GM12878 (cell line): ENCODE results near the gene PAIP2. TPM values are rescaled to one million over a fixed set of nuclear protein-coding genes. Genes with fewer than 3 reads are reported as not detected.
A peak's percentile ranks its signal among the peaks of the same experiment; 100 is the strongest.

ENCODE experiments used
- CEBPZ ChIP-seq: fragments of 150-350 bp; IDR thresholded peaks from 2 replicates; pipeline ENCODE4 v1.6.1; 2016; ENCODE audit warnings: low read depth, low read length
- CHD1 ChIP-seq: IDR thresholded peaks from 2 replicates; pipeline ENCODE4 v1.6.1; 2012; ENCODE audit warnings: low read depth, low read length, improper control_type of control experiment
- CREB1 ChIP-seq: IDR thresholded peaks from 2 replicates; pipeline ENCODE4 v1.6.1; 2012; ENCODE audit warnings: low read depth, mild to moderate bottlenecking, inconsistent platforms
- CREM ChIP-seq: IDR thresholded peaks from 2 replicates; pipeline ENCODE4 v1.6.1; 2014; ENCODE audit warnings: antibody characterized with exemption, low read depth
- FOS ChIP-seq: IDR thresholded peaks from 3 replicates; pipeline ENCODE4 v1.6.1; 2011; ENCODE audit warnings: borderline replicate concordance; ENCODE audit not compliant: insufficient read length; ENCODE audit errors: extremely low read depth
- HDGF ChIP-seq: fragments of 450-650 bp; IDR thresholded peaks from 2 replicates; pipeline ENCODE4 v1.6.1; 2016; ENCODE audit warnings: antibody characterized with exemption
- MLLT1 ChIP-seq: fragments of 450-650 bp; IDR thresholded peaks from 2 replicates; pipeline ENCODE4 v1.6.1; 2016; ENCODE audit warnings: mild to moderate bottlenecking
- MTA3 ChIP-seq: IDR thresholded peaks from 2 replicates; pipeline ENCODE4 v1.6.1; 2012; ENCODE audit warnings: low read length, inconsistent platforms, borderline replicate concordance
- NR2C1 ChIP-seq: fragments of 450-650 bp; IDR thresholded peaks from 2 replicates; pipeline ENCODE4 v1.6.1; 2017; ENCODE audit warnings: antibody characterized with exemption, mild to moderate bottlenecking, moderate library complexity
- NR2F1 ChIP-seq: fragments of 450-650 bp; conservative IDR thresholded peaks from 2 replicates; pipeline ENCODE4 v1.6.1; 2017; ENCODE audit warnings: mild to moderate bottlenecking
- PAX5 ChIP-seq: IDR thresholded peaks from 2 replicates; pipeline ENCODE4 v1.6.1; 2011; ENCODE audit warnings: low read depth, low read length, borderline replicate concordance
- POU2F2 ChIP-seq: IDR thresholded peaks from 3 replicates; pipeline ENCODE4 v1.6.1; 2011; ENCODE audit warnings: low read depth, mild to moderate bottlenecking, low read length, borderline replicate concordance
- RELA ChIP-seq: fragments of 450-650 bp; IDR thresholded peaks from 2 replicates; pipeline ENCODE4 v1.8.0; 2014; ENCODE audit warnings: borderline replicate concordance; ENCODE audit not compliant: partially characterized antibody
- RFX5 ChIP-seq: IDR thresholded peaks from 2 replicates; pipeline ENCODE4 v1.6.1; 2011; ENCODE audit warnings: low read depth, low read length, improper control_type of control experiment
- RUNX3 ChIP-seq: IDR thresholded peaks from 2 replicates; pipeline ENCODE4 v1.6.1; 2012; ENCODE audit warnings: low read length, inconsistent platforms
- SIN3A ChIP-seq: IDR thresholded peaks from 2 replicates; pipeline ENCODE4 v1.6.1; 2012; ENCODE audit warnings: low read depth, low read length, improper control_type of control experiment
- SMAD1 ChIP-seq: fragments of 450-650 bp; IDR thresholded peaks from 2 replicates; pipeline ENCODE4 v1.6.1; 2018; ENCODE audit warnings: mild to moderate bottlenecking, low read depth; ENCODE audit not compliant: partially characterized antibody
- SMAD5 ChIP-seq: IDR thresholded peaks from 2 replicates; pipeline ENCODE4 v1.6.1; 2016; ENCODE audit warnings: antibody characterized with exemption, low read depth
- SP1 ChIP-seq: IDR thresholded peaks from one replicate; pipeline ENCODE4 v1.6.1; 2011; ENCODE audit warnings: low read depth, low read length
- YY1 ChIP-seq: IDR thresholded peaks from 2 replicates; pipeline ENCODE4 v1.6.1; 2011; ENCODE audit warnings: low read depth, mild to moderate bottlenecking, low read length
- ZBED1 ChIP-seq: IDR thresholded peaks from 2 replicates; pipeline ENCODE4 v1.6.1; 2016; ENCODE audit warnings: borderline replicate concordance
- ZNF274 ChIP-seq: IDR thresholded peaks from one replicate; pipeline ENCODE4 v1.8.0; 2011; ENCODE audit not compliant: insufficient read length, insufficient read depth
- polyA plus RNA-seq, 11 experiments: library from polyadenylated mRNA; depleted of rRNA in 4 of 11; unstranded in 6 of 11; stranded (reverse) in 5 of 11; fragments of >200 nt; fragmentation: Nextera tagmentation in 4 of 11; fragmentation: Illumina TruSeq in 1 of 11; extraction: Ambion mirVana in 4 of 11; extraction: Trizol in 1 of 11; gene quantifications; 1 replicate in 1 of 11; 2 replicates in 10 of 11; pipeline versions ENCODE4 v1.2.1 to v1.2.3, GENCODE V29; 2011 to 2016; ENCODE audit warnings: inconsistent platforms in 2 of 11, missing spikeins in 2 of 11, low read depth in 1 of 11
- total RNA-seq, 4 experiments: library from RNA; depleted of rRNA in 3 of 4; stranded (reverse); fragments of >200 nt in 3 of 4; fragmentation: Illumina TruSeq in 1 of 4; extraction: Trizol in 1 of 4; gene quantifications; 2 replicates each; pipeline versions ENCODE4 v1.2.1 to v1.2.3, GENCODE V29; 2013 to 2021
- TF ChIP-seq, protein P1 (sequence below): fragments of 450-650 bp; IDR thresholded peaks from 2 replicates; pipeline ENCODE4 v1.6.1; 2017; ENCODE audit warnings: mild to moderate bottlenecking
- TF ChIP-seq, protein P2 (sequence below), 3 experiments: IDR thresholded peaks in 2 of 3; conservative IDR thresholded peaks in 1 of 3; 2 replicates each; pipeline ENCODE4 v1.5.1; 2011; ENCODE audit warnings: low read depth in 3 of 3, low read length in 3 of 3, mild to moderate bottlenecking in 3 of 3, control low read depth in 2 of 3, moderate library complexity in 2 of 3, inconsistent platforms in 1 of 3, mixed read lengths in 1 of 3; ENCODE audit not compliant: control insufficient read depth in 2 of 3, insufficient read depth in 1 of 3; ENCODE audit errors: extremely low read depth in 1 of 3

PAIP2 gene
- total and polyA plus RNA-seq, 10 of the 15 experiments (the other 5 are each of a cell fraction or from before 2014, with no cell fraction given): 49.9 to 154 (median 102) TPM

DNA sequence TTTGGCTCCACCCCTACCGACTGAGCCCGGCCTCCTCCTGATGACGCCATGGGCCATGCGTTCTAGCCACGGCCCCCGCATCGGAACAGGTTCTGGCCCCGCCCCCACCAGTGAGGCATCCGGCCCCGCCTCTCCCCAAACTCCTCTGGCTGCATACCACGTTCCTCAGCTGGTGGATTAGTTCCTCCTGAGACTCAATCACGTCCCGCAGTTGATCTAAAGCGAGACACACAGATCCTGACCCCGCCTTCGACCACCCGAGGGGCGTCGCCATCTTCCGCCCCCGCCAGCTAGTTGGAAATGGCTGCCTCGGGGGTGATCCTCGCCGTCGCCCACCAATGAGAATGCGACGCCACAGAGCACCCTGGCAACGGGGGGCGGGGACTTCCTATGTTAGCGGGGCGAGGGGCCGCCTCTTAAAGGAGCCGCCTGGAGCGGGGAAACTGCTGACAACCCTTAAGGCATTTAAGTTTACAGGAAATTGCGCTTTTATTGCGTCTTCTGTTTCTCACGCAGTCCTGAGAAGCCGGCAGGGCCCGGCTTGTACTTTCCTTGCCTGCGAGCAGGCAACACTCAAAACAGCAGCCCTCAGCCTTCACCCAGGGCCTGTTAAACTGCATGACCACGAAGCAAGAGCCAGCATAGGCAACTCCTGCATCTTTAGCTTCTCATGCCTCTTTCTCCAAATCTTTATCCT lies 62.3 kb downstream of the PAIP2 start, which contains the start of gene SPATA24 (continued):
- TF ChIP-seq SP1 (peak; percentile 84), CREB1 (peak; percentile 91), ZBED1 (no peak), NR2F1 (no peak), SMAD1 (no peak), FOS (no peak), YY1 (peak; percentile 95), CHD1 (no peak), RUNX3 (peak; percentile 32; the same call in 1 of the 2 replicates), MLLT1 (peak; percentile 98), CEBPZ (no peak), SIN3A (peak; percentile 71; the same call in 1 of the 2 replicates), RELA (no peak), POU2F2 (peak; percentile 46; the same call in 1 of the 3 replicates), SMAD5 (no peak), RFX5 (no peak; the same call in none of the 2 replicates), CREM (peak; percentile 77; the same call in 1 of the 2 replicates), PAX5 (0 out of 2 replicates have a peak, but pooled peaks have one; percentile 7), ZNF274 (no peak), MTA3 (no peak), HDGF (peak; percentile 83), NR2C1 (no peak)
- TF ChIP-seq, protein P1, sequence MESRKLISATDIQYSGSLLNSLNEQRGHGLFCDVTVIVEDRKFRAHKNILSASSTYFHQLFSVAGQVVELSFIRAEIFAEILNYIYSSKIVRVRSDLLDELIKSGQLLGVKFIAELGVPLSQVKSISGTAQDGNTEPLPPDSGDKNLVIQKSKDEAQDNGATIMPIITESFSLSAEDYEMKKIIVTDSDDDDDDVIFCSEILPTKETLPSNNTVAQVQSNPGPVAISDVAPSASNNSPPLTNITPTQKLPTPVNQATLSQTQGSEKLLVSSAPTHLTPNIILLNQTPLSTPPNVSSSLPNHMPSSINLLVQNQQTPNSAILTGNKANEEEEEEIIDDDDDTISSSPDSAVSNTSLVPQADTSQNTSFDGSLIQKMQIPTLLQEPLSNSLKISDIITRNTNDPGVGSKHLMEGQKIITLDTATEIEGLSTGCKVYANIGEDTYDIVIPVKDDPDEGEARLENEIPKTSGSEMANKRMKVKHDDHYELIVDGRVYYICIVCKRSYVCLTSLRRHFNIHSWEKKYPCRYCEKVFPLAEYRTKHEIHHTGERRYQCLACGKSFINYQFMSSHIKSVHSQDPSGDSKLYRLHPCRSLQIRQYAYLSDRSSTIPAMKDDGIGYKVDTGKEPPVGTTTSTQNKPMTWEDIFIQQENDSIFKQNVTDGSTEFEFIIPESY: no peak
- TF ChIP-seq, protein P2, sequence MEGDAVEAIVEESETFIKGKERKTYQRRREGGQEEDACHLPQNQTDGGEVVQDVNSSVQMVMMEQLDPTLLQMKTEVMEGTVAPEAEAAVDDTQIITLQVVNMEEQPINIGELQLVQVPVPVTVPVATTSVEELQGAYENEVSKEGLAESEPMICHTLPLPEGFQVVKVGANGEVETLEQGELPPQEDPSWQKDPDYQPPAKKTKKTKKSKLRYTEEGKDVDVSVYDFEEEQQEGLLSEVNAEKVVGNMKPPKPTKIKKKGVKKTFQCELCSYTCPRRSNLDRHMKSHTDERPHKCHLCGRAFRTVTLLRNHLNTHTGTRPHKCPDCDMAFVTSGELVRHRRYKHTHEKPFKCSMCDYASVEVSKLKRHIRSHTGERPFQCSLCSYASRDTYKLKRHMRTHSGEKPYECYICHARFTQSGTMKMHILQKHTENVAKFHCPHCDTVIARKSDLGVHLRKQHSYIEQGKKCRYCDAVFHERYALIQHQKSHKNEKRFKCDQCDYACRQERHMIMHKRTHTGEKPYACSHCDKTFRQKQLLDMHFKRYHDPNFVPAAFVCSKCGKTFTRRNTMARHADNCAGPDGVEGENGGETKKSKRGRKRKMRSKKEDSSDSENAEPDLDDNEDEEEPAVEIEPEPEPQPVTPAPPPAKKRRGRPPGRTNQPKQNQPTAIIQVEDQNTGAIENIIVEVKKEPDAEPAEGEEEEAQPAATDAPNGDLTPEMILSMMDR (IDR thresholded peaks at IDR 0.05 in 2 of 3, conservative IDR thresholded peaks at IDR 0.05 in 1 of 3; ENCODE audit: control insufficient read depth in 2 of 3, extremely low read depth in 1 of 3, insufficient read depth in 1 of 3, low read depth in 3 of 3, low read length in 3 of 3): no peak
